ENCODE measurements around the gene NBEA. TPM values are rescaled to one million over a fixed set of nuclear protein-coding genes. Genes with fewer than 3 reads are reported as not detected.

Gene NBEA
- total RNA-seq, 1 experiment from 2014 or later: 0.75 TPM

GRCh38 chr13:35266412-35266811 lies 324.3 kb downstream of the NBEA start:
- no peak for DNase-seq (ENCODE audit: low read depth)

GRCh38 chr13:35278917-35279316 lies 336.8 kb downstream of the NBEA start:
- DNase-seq (ENCODE audit: low read depth): no peak

DNA sequence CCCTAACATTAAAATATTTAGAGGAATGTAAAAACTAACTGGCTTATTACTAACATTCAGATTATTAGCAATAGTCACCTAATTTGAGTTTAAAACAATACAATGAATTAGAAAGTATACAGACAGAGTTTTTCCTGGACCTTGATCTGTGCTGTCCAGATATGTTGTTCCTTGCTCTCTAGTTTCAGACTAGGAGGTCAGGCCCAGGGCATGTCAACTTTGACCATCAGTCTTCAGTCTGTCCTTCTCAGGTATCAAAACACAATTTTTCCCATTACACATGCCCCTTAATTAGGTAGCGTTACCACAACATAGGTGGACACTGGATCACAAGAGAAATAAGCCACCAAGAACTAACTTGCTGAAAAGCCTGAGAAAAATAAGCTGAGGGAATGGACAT lies 337.4 kb downstream of the NBEA start:
- no peak for DNase-seq (ENCODE audit: low read depth)

GRCh38 chr13:35283856-35284255 lies 341.8 kb downstream of the NBEA start:
- peak; percentile 15 for DNase-seq (ENCODE audit: low read depth)

GRCh38 chr13:35285677-35286076 lies 343.6 kb downstream of the NBEA start:
- no peak for DNase-seq (ENCODE audit: low read depth)

GRCh38 chr13:35292329-35292728 lies 350.3 kb downstream of the NBEA start:
- DNase-seq (ENCODE audit: low read depth): no peak

DNA sequence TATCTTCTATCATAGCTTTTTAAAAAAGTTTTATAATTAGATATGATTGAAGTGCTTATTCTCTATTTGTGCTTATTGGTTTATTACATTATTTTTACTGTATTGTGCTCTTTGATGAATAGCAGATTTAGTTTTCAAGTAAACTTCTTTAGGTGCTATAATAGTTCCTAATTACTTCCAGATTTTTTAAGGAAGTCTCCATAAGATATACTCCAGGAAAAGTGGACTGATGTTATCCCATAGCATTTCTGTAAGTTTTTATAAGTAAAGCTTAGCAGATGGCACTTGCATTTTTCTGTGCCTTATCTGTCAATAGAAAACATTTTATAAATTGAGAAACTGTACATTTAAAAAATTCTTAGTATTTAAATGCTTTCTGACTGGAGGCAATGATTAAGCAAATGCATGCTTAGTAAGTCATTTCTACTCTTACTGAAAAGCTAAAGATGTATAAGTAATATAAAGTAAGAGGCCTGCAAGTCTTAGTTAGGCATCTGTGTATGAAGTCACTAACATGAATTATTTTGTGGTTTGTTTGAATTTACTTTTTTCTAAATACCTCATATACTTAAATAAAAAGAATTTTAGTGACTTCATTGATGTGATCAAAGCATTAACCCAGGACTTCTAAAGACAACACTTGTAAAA lies 351.6 kb downstream of the NBEA start:
- no peak for DNase-seq (ENCODE audit: low read depth)

- no peak for DNase-seq (ENCODE audit: low read depth)
Observed at GRCh38 chr13:35309706-35310105, 367.6 kb downstream of the NBEA start.

GRCh38 chr13:35332134-35332533 lies 390.1 kb downstream of the NBEA start:
- no peak for DNase-seq (ENCODE audit: low read depth)

GRCh38 chr13:35333157-35333556 lies 391.1 kb downstream of the NBEA start:
- no peak for DNase-seq (ENCODE audit: low read depth)

DNA sequence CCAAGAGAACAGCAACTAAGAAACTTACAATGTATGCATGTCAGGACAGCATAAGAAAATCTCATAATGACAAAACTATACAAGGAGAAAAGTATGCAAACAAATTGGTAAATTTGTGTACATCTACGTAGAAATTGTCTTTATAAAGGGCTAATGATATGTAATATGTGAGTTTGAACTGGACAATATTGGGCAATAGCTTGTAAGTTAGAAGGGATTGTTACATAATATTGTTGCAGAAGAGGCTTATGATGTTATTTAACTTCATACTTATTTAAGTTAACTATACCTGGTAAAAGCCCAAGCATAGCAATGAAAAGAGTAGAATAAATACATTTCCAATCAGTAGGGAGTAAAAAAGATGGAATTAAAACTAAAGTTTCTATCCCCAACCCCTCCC lies 400.4 kb downstream of the NBEA start:
- DNase-seq (ENCODE audit: low read depth): no peak

- no peak for DNase-seq (ENCODE audit: low read depth)
Observed at GRCh38 chr13:35343417-35343816, 401.3 kb downstream of the NBEA start.

DNA sequence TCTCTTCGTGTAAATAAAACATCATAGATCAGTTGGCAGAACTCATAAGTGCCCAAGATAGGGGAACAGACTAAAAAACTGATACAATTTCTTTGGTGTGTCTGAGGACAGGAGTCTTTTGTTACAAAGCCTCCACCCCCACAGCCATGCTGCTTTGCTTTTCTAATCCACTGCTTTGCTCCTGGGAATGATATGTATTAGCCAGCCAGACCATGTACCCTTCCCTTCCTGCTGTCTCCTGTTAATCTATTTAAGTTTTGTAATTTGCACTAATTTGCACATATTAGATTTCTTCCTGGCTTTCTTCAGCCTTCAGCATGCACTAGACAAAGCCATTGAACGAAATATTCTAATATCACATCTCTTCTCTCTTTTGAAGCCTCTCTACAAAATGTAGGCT lies 403.9 kb downstream of the NBEA start:
- DNase-seq (ENCODE audit: low read depth): no peak

DNA sequence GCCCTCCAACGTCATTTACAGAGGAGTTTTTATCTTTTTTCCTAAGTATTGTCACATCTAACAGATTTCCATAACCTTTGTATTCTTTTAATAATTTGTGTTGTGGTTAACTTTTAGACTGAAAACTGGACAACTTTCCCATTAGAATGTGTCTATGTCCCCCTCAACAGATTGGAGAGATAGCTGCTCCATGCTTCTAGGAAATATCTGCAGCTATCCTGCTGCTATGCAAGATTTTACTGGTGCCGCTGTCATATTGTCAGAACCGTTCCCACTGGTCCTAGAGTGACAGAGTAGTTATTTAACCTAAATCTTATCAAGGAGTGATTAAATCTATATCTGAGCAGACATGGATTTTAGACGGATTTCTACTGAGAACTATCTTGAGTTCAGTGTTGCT lies 404.4 kb downstream of the NBEA start:
- DNase-seq (ENCODE audit: low read depth): no peak

GRCh38 chr13:35347679-35348205 lies 405.7 kb downstream of the NBEA start:
- DNase-seq (ENCODE audit: low read depth): no peak

GRCh38 chr13:35349052-35349451 lies 407.0 kb downstream of the NBEA start:
- no peak for DNase-seq (ENCODE audit: low read depth)

DNA sequence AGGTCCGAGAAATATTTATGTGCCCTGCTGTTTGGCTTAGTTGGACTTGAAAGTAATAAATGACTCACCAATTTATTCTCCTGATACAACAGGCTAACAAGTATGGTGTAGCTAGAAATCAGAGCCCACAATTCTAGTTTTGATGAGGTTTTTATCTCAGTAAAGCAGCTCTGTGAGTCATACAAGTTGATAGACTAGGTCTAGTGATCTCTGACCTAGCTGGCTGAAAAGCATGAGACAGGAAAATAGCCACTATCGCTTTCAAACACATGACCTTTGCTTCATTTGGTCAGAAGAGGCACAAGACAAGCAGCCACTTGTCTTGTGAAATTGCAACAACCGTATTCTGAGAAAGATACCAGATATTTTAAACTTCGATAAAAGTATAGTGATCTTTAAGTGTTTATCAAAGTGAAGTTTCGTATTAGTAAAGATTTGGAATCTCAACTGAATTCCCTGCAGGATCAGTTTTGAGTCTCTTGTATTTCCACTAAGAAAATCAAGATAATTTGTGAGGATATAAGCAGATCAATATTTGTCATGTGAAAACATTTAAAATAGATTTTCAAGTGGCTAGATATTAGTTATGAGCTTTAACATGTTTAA lies 407.7 kb downstream of the NBEA start:
- peak; percentile 5 for DNase-seq (ENCODE audit: low read depth)

- DNase-seq (ENCODE audit: low read depth): no peak
Observed at GRCh38 chr13:35354285-35354684, 412.2 kb downstream of the NBEA start.

GRCh38 chr13:35354882-35355281 lies 412.8 kb downstream of the NBEA start:
- no peak for DNase-seq (ENCODE audit: low read depth)

- no peak for DNase-seq (ENCODE audit: low read depth)
Observed at GRCh38 chr13:35356572-35356971, 414.5 kb downstream of the NBEA start.

GRCh38 chr13:35365883-35366282 lies 423.8 kb downstream of the NBEA start:
- DNase-seq (ENCODE audit: low read depth): no peak

DNA sequence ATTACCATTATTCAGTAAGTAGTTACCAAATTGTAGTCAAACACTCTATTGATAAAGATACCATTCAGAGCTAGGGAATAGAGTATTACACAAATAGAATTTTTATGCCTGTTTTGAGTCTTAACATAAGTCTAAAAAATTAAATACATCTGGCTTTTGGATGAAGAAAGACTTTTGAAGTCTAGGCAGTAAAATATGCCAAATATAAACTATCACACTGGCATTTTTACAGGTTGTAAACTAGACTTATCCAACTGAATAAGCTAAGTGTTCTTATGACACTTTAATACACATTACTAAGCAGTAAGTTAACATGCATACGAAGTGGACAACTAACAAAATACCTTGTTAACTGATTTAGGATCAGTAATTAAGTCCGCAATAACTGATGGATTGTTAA lies 425.5 kb downstream of the NBEA start:
- DNase-seq (ENCODE audit: low read depth): no peak

DNA sequence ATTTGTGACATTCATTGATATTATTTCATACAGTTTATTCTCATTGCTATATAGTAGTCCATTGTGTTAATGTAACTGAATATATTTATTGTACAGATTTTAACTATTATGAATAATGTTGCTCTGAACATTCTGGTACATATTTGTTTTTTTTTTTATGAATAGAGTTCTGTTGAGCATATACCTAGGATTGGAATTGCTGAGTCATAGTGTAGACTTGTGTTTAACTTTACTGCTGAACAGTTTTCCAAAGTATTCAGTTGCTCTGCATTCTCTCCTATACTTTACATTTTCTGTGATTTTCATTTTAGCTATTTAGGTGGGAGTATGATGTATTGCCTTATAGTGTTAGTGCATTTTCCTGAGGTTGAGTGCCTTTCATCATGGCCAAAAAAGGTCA lies 436.9 kb downstream of the NBEA start:
- no peak for DNase-seq (ENCODE audit: low read depth)
